ENCODE data around the gene POU2F1.

DNA sequence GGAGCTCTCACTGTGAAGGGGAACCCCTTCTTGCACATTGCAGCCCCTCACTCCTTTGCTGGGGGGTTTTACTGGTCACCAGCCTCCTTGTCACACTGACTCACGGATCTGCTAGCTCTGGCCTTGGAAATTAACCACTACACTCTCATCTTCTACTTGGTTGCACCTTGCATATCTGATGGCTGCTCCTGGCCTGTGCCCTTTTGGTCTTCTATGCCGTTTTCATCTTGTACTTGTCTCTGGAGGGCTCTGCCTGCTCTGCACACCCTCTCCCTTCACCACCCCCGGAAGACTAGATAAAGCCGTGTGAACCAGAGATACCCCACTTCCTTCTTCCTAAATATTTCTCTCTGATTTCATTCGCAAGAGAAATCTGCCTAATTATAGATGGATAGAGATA is 253.1 kb downstream of the POU2F1 start:
- TF ChIP-seq, protein P1, sequence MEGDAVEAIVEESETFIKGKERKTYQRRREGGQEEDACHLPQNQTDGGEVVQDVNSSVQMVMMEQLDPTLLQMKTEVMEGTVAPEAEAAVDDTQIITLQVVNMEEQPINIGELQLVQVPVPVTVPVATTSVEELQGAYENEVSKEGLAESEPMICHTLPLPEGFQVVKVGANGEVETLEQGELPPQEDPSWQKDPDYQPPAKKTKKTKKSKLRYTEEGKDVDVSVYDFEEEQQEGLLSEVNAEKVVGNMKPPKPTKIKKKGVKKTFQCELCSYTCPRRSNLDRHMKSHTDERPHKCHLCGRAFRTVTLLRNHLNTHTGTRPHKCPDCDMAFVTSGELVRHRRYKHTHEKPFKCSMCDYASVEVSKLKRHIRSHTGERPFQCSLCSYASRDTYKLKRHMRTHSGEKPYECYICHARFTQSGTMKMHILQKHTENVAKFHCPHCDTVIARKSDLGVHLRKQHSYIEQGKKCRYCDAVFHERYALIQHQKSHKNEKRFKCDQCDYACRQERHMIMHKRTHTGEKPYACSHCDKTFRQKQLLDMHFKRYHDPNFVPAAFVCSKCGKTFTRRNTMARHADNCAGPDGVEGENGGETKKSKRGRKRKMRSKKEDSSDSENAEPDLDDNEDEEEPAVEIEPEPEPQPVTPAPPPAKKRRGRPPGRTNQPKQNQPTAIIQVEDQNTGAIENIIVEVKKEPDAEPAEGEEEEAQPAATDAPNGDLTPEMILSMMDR (optimal IDR thresholded peaks at IDR 0.05 in 1 of 3, IDR thresholded peaks at IDR 0.05 in 1 of 3, conservative IDR thresholded peaks at IDR 0.05 in 1 of 3; ENCODE audit: extremely low read depth in 1 of 3, insufficient read depth in 2 of 3, low read length in 3 of 3) = no peak
- no peak for TF ChIP-seq EZH2 (IDR thresholded peaks at IDR 0.05; ENCODE audit: low read length)
